ENCODE measurements around the gene UROC1.

GRCh38 chr3:126525091-126525852 lies 7.7 kb upstream of the UROC1 start:
- TF ChIP-seq CTCF (IDR thresholded peaks at IDR 0.05): no peak
- no peak for TF ChIP-seq POLR2A (IDR thresholded peaks at IDR 0.05)

Measured in testis (tissue), 2 donors.